Naive thymus-derived CD8-positive, alpha-beta T cell (primary cell): ENCODE results near the gene P4HB. TPM values are rescaled to one million over a fixed set of nuclear protein-coding genes. Genes with fewer than 3 reads are reported as not detected.
A peak's percentile ranks its signal among the peaks of the same experiment; 100 is the strongest.

ENCODE experiments used
- ATAC-seq, 2 donors: fragments of 150-1000 bp; cut with Tn5 transposase in 1 of 2; sonication (Bioruptor Pico), chemical (Tn5 transposase) in 1 of 2; 1 replicate in 1 of 2; 2 replicates in 1 of 2; pipeline ENCODE4 v1.10.0; 2021; ENCODE audit warnings: mild to moderate bottlenecking in 2 of 2, moderate library complexity in 2 of 2
- POLR2A ChIA-PET: fragments of 350-600 bp; sonication (Branson Sonifier 250); formaldehyde crosslinking; loops from one replicate; lab custom pipeline; 2021; ENCODE audit warnings: antibody characterized with exemption; lab: Charles Lee
- DNase-seq, 10 donors: peaks; one replicate each; pipeline versions ENCODE4 v3.0.0 to v3.0.0-alpha.2; 2020 to 2022
- H3K27ac Mint-ChIP-seq, 10 donors: one replicate each; pipeline ENCODE4 v1.8.0; 2020 to 2022; ENCODE audit warnings: mild to moderate bottlenecking in 10 of 10, mixed read lengths in 10 of 10, moderate library complexity in 4 of 10, inconsistent platforms in 1 of 10
- H3K27me3 Mint-ChIP-seq, 5 donors: one replicate each; pipeline ENCODE4 v1.8.0; 2021 to 2022; ENCODE audit warnings: mixed read lengths in 5 of 5
- H3K36me3 Mint-ChIP-seq, 3 donors: one replicate each; pipeline ENCODE4 v1.8.0; 2020 to 2022; ENCODE audit warnings: mixed read lengths in 3 of 3, mild to moderate bottlenecking in 2 of 3, inconsistent platforms in 1 of 3
- H3K4me1 Mint-ChIP-seq, 4 donors: one replicate each; pipeline ENCODE4 v1.8.0; 2021 to 2022; ENCODE audit warnings: mixed read lengths in 4 of 4
- H3K4me3 Mint-ChIP-seq, 10 donors: one replicate each; pipeline ENCODE4 v1.8.0; 2020 to 2022; ENCODE audit warnings: mild to moderate bottlenecking in 10 of 10, mixed read lengths in 10 of 10, moderate library complexity in 6 of 10, inconsistent platforms in 1 of 10
- H3K9me3 Mint-ChIP-seq, 9 donors: one replicate each; pipeline ENCODE4 v1.8.0; 2020 to 2022; ENCODE audit warnings: mixed read lengths in 9 of 9, mild to moderate bottlenecking in 3 of 9, inconsistent platforms in 1 of 9, moderate library complexity in 1 of 9
- polyA plus RNA-seq, 3 donors: library from polyadenylated mRNA; unstranded; fragments of 300-500 nt; fragmentation: Illumina TruSeq; gene quantifications; one replicate each; pipeline ENCODE4 v1.2.3, GENCODE V29; 2021
- total RNA-seq, 8 experiments: library from RNA in 2 of 8; stranded (reverse) in 2 of 8; gene quantifications; one replicate each; pipeline ENCODE4 v1.2.3 and lab custom pipeline; 2021 to 2026

P4HB gene
- total and polyA plus RNA-seq, 5 experiments from 2014 or later: 166 to 191 (median 190) TPM

DNA sequence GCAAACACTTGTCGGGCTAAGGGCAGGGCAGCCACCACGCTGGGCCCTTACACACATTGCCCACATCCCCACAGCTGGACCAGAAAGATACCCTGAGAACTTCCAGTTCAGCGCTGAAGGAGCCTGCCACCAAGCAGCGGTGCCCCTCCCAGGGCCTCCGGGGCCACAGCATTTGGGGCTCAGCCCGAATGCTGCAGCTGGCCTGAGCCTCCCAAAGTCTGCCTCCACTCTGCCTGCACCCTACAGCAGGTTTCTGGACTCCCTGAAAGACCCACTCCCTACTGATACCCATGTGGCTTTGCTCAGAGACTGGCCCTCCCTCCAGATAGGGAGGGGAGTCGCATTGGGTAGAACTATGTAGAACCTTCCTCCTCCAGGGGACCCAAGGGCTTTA lies 28.8 kb downstream of the P4HB start:
- Mint-ChIP-seq H3K27me3 (no peaks in the 10 kb centered on the region), H3K4me1 (peaks cover 12 to 33% (median 31%) of the 10 kb centered on the region in 4 donors), H3K27ac (peak overlapping the region in 9 of 10 donors; percentile 76 to 99 (median 95)), H3K4me3 (peak overlapping the region; percentile 81 to 96 (median 91)), H3K36me3 (no peaks in the 10 kb centered on the region), H3K9me3 (no peaks in the 10 kb centered on the region)
- ATAC-seq (no peak), DNase-seq (no peak)
- POLR2A ChIA-PET: interaction anchor here (2.7 kb wide), 1 partner anchor 40 kb away, joined by 10 read pairs; the partner anchor contains the start of gene ARHGDIA

DNA sequence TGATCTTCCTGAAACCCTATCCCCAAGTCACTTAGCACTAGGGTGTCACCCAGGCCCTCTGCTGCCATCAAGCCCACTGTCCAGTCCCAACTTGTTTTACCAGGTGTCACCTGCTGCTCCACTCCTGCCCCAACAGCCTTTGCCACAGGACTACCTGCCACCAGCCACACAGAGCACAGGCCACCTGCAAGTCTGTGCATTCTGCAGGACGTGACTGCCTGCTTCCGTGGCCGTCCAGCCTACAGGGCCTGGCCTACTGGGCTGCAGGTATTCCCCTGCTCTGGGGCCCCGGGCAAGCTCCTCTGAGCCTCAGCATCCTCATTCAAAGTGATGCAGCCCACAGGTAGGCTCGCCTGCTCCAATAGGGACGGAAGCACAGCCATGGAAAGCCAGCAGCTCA lies 30.5 kb downstream of the P4HB start:
- DNase-seq (no peak), ATAC-seq (no peak)
- Mint-ChIP-seq H3K27me3 (no peaks in the 10 kb centered on the region), H3K4me1 (peaks cover 17 to 39% (median 33%) of the 10 kb centered on the region in 4 donors), H3K36me3 (peaks cover 0 to 4% (median 0%) of the 10 kb centered on the region in 3 donors), H3K27ac (peak overlapping the region in 2 of 10 donors; percentile 51 to 61), H3K4me3 (peak overlapping the region in 1 of 10 donors; percentile 33), H3K9me3 (no peaks in the 10 kb centered on the region)
- POLR2A ChIA-PET: no interaction called here

DNA sequence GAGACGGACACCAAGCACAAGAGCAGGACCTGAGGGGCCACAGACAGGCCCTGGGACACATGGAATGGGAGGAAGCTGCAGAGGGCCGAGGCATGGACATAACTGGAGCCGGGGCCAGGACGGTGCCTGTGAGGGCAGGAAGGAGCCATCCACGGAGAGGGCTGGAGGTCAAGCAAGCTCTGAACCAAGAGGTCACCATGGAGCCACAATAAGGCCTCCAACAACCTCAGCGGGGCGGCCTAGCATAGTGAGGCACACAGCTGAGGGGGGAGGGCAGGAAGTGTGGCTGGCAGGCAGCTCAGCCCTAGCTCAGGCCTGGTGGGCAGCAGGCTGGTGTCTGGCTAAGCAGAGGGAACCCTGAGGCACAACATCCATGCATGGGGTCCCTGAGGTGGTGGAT lies 31.7 kb downstream of the P4HB start:
- DNase-seq: no peak
- Mint-ChIP-seq H3K27ac (peak overlapping the region in 2 of 10 donors; percentile 34 to 61), H3K4me1 (peaks cover 17 to 39% (median 30%) of the 10 kb centered on the region in 4 donors), H3K9me3 (no peaks in the 10 kb centered on the region), H3K27me3 (no peaks in the 10 kb centered on the region), H3K4me3 (peak overlapping the region in 1 of 10 donors; percentile 58), H3K36me3 (peaks cover 0 to 6% (median 0%) of the 10 kb centered on the region in 3 donors)
- POLR2A ChIA-PET: no interaction called here
- ATAC-seq: no peak

DNA sequence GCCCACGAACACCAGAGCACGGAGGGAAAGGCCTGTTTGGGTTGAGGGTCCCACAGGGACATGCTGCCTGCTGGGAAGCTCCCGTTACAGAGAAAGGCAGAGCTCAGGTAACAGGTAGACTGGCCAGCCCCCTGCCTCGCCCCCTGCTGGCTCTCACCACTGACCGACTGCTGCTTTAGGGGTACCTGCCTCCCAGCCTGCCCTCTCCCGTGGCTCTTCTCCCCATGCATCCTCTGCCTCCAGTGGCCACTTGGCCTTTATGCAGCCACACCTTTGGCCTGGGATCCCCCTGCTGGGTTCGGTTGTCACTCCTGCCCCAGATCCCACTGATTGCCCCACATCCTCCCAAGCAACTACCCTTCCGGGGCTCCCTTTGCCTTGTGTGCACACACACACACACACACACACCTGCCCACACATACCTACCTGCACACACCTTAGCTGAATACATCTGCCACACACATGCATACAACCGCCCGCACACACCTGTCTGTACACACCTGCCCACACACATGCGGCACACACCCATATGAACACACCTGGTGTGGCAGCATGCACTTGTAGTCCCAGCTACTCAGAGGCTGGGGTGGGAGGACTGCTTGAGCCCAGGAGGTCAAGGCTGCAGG lies 34.4 kb downstream of the P4HB start:
- DNase-seq (no peak), ATAC-seq (no peak)
- peaks cover 9 to 26% (median 16%) of the 10 kb centered on the region in 4 donors for H3K4me1 Mint-ChIP-seq
- no peaks in the 10 kb centered on the region for H3K9me3 Mint-ChIP-seq
- no peak overlapping the region for H3K4me3 Mint-ChIP-seq
- H3K27ac Mint-ChIP-seq: peak overlapping the region in 3 of 10 donors; percentile 37 to 81 (median 77)
- no peaks in the 10 kb centered on the region for H3K27me3 Mint-ChIP-seq
- peaks cover 0 to 10% (median 0%) of the 10 kb centered on the region in 3 donors for H3K36me3 Mint-ChIP-seq
- POLR2A ChIA-PET: interaction anchor here (2.4 kb wide), 1 partner anchor 7 kb away, joined by 5 read pairs; the partner anchor contains the start of gene MCRIP1

DNA sequence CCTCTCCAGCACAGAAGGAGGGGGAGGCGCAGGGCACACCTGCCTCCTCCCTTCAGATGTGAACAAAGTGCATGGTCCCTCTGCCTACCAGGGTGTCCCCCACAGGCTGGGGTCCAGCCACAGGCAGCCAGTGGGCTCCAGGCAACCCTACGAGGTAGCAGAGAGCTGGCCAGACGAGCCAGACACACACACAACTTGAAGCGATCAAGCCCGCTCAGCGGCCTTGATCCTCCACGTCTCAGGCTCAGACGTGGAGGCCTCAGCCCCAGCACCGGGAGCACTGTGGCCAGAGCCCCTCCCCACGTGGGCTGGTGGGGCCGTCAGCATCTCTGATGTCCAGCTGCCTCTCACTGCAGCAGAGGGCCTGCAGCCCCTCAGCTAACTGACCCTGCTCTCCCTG lies 35.7 kb downstream of the P4HB start:
- ATAC-seq (no peak), DNase-seq (no peak)
- Mint-ChIP-seq H3K27ac (no peak overlapping the region), H3K4me3 (no peak overlapping the region), H3K9me3 (no peaks in the 10 kb centered on the region), H3K36me3 (peaks cover 0 to 10% (median 0%) of the 10 kb centered on the region in 3 donors), H3K27me3 (no peaks in the 10 kb centered on the region), H3K4me1 (peaks cover 8 to 16% (median 11%) of the 10 kb centered on the region in 4 donors)
- POLR2A ChIA-PET: interaction anchor here (2.4 kb wide), 1 partner anchor 9 kb away, joined by 5 read pairs; the partner anchor contains the start of gene MCRIP1

DNA sequence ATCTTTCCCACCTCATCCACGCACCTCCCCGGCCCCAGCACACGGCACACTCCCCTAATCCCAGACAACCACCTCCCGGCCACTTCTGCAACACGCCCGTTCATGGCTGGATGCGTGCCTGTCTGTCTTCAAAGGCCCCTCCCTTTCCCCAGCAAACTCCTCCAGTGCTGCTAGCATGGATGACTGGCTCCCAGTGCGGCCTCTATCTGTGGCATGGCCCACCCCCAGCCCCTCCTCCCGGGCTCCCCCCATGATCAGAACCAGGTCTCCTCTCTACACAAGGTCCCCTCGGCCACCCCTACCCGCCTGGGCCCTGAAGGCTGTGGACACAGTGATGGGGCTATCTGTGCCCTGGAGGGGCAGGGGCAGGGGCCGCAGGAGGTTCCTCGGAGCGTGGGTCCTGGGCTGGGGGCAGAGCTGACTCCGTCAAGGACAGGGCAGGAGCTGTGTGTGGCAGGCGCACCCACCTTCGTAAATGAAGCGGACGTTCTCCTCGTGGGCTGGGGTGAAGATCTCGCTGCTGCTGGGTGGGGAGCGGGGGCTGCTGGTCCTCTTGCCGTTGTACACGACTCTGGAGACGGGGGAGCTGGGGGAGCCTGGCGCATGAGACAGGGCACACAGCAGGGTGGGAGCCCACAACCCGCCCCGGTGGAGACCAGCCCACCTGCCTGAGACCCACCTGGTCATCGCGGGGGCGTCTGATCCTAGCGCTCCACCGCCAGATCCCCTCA lies 36.4 kb downstream of the P4HB start:
- Mint-ChIP-seq H3K27me3 (no peaks in the 10 kb centered on the region), H3K4me3 (no peak overlapping the region), H3K27ac (peak overlapping the region in 1 of 10 donors; percentile 56), H3K9me3 (no peaks in the 10 kb centered on the region), H3K4me1 (peaks cover 7 to 13% (median 9%) of the 10 kb centered on the region in 4 donors), H3K36me3 (peaks cover 0 to 10% (median 0%) of the 10 kb centered on the region in 3 donors)
- DNase-seq: no peak
- POLR2A ChIA-PET: interaction anchor here (2.4 kb wide), 1 partner anchor 9 kb away, joined by 5 read pairs; the partner anchor contains the start of gene MCRIP1
- ATAC-seq: no peak

DNA sequence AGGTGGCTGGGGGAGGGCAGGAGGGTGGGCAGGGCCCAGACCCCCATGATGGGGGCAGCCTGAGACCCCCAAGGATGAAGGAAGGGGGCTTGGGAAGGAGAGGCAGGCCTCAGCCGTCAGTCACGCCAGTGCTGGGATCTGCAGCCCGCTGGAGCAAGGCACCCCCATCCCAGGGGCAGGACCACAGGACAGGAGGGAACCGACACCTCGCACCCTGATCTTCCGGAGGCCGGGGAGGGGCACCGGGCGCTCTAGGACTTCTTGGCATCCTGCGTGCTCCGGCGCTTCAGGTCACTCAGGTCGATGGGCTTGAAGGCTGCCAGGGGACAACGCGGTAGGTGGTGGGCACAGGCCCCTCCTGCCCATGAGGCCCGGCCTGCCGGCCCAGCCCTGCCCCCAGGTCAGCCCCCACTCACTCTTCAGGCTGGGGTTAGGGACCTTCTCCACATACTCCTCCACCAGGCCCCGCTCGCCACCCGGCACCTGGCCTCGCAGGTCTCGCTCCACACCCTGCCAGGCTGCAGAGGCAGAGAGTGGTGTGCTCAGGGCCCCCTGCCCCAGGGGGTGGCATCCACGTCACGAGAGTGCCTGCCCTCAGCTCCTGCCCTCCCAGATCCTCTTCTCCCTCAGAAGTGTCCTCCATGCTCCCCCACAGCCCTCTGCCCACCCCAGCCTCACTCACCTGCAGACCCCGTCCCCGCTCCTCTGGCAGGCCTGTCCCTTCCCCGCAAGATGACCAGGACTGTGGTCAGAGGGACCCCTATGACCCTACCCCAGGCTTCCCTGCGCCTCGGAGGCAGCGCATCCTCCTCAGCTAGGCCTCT lies 37.1 kb downstream of the P4HB start:
- H3K4me3 Mint-ChIP-seq: no peak overlapping the region
- no peaks in the 10 kb centered on the region for H3K27me3 Mint-ChIP-seq
- peaks cover 2 to 10% (median 6%) of the 10 kb centered on the region in 4 donors for H3K4me1 Mint-ChIP-seq
- no peaks in the 10 kb centered on the region for H3K9me3 Mint-ChIP-seq
- peak overlapping the region in 1 of 10 donors; percentile 56 for H3K27ac Mint-ChIP-seq
- DNase-seq: no peak
- no peak for ATAC-seq
- H3K36me3 Mint-ChIP-seq: peaks cover 0 to 10% (median 0%) of the 10 kb centered on the region in 3 donors
- POLR2A ChIA-PET: interaction anchor here (2.4 kb wide), 1 partner anchor 10 kb away, joined by 5 read pairs; the partner anchor contains the start of gene MCRIP1

DNA sequence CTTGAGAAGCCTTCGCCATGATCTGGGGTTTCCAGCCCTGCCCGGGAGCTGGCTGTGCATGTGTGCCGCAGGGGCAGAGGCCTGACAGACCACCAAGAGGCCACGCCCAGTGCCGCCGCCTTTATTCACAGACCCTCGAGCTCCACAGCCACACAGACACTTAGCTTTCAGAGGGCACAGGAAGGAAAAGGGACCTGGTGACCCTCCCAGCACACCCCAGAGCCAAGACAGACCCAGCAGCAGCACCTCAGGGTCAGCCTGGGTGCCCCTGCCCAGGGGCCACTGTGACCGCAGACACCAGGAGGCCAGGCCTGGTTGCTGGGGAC lies 38.1 kb downstream of the P4HB start:
- Mint-ChIP-seq H3K27me3 (peaks cover 0 to 5% (median 2%) of the 10 kb centered on the region in 5 donors), H3K4me1 (peaks cover 0 to 7% (median 6%) of the 10 kb centered on the region in 4 donors), H3K9me3 (no peaks in the 10 kb centered on the region), H3K4me3 (no peak overlapping the region), H3K27ac (peak overlapping the region in 1 of 10 donors; percentile 64), H3K36me3 (peaks cover 0 to 10% (median 0%) of the 10 kb centered on the region in 3 donors)
- POLR2A ChIA-PET: no interaction called here
- ATAC-seq (no peak), DNase-seq (no peak)

DNA sequence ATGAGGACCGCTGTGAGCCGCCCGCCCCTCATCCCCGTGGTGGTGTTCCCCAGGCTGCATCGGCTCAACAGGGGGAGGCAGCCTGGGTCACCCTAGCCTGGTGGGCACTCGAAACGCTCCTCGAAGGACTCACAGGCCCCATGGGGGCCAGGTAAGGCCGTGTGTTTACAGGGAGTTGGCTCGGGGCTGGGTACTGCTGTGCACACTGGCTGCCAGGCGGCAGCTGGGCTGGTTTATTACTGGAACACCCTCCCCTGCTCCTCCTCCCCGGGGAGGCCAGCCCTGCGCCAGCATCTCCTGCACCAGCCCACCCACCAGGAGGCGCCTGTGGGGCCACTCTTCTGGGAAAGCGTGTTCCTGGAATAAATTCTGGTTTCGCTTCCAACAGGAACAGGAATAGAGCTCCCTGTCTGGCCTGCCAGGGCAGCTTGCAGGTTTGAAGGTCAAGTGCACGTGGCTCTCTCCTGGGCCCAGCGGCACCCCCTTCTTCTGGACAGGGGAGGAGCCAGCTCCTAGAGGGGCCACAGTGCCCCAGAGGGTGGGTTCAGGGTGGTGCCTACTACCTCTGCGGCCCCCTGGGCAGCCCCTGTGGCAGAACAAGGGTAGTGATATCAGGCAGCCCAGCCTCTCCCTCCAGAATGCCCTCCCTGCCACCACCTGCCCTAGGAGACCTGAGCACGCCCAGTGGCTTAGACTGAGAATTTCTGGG lies 38.6 kb downstream of the P4HB start:
- H3K36me3 Mint-ChIP-seq: peaks cover 0 to 10% (median 0%) of the 10 kb centered on the region in 3 donors
- H3K4me1 Mint-ChIP-seq: peaks cover 0 to 7% (median 6%) of the 10 kb centered on the region in 4 donors
- no peak for DNase-seq
- H3K4me3 Mint-ChIP-seq: no peak overlapping the region
- ATAC-seq: no peak
- peaks cover 0 to 8% (median 3%) of the 10 kb centered on the region in 5 donors for H3K27me3 Mint-ChIP-seq
- POLR2A ChIA-PET: no interaction called here
- H3K27ac Mint-ChIP-seq: no peak overlapping the region
- H3K9me3 Mint-ChIP-seq: no peaks in the 10 kb centered on the region

DNA sequence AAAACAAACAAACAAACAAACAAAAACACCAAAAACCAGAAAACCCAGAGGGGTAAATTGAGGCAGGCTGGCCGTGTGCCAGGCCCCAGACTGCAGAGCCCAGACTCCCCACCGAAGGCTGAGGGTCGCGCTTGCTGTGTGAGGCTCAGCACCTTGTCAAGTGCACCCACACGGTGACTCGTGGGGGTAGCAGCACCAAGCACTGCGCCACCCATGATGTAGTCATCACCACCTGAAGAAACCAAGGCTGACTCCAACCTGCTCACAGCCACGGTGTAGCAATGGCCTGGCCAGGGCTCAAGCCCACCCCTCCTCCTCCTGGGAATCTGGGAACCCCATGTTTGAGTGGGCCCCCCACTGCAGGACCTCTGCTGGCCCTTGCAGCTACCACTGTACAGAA lies 39.2 kb downstream of the P4HB start:
- peaks cover 0 to 12% (median 5%) of the 10 kb centered on the region in 5 donors for H3K27me3 Mint-ChIP-seq
- H3K9me3 Mint-ChIP-seq: no peaks in the 10 kb centered on the region
- ATAC-seq (no peak), DNase-seq (no peak)
- no peak overlapping the region for H3K4me3 Mint-ChIP-seq
- H3K36me3 Mint-ChIP-seq: peaks cover 0 to 10% (median 0%) of the 10 kb centered on the region in 3 donors
- peak overlapping the region in 1 of 10 donors; percentile 46 for H3K27ac Mint-ChIP-seq
- POLR2A ChIA-PET: no interaction called here
- H3K4me1 Mint-ChIP-seq: peaks cover 0 to 6% (median 4%) of the 10 kb centered on the region in 4 donors

DNA sequence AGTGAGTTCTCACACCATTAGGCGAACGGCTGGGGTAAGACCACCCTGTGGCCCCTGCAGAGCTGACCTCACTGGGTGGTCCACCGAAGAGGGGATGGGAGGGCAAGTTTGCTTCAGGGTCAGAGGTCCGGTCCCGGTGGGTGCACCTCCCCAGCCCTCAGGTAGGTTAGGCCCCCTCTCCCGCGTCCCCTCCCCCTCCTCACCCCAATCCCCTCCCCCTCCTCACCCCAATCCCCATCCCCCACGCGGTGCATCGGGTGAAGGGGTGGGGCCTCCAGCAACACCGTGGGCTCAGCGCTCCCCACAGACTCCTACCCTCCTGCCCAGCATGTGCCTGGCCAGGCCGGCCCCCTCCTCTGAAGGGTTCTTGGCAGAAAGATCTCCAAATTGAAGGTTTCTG lies 40.6 kb downstream of the P4HB start:
- POLR2A ChIA-PET: no interaction called here
- no peak overlapping the region for H3K27ac Mint-ChIP-seq
- H3K36me3 Mint-ChIP-seq: peaks cover 0 to 6% (median 0%) of the 10 kb centered on the region in 3 donors
- H3K9me3 Mint-ChIP-seq: no peaks in the 10 kb centered on the region
- H3K27me3 Mint-ChIP-seq: peaks cover 0 to 14% (median 6%) of the 10 kb centered on the region in 5 donors
- peaks cover 0 to 2% (median under 1%) of the 10 kb centered on the region in 4 donors for H3K4me1 Mint-ChIP-seq
- no peak for ATAC-seq
- no peak for DNase-seq
- H3K4me3 Mint-ChIP-seq: no peak overlapping the region

DNA sequence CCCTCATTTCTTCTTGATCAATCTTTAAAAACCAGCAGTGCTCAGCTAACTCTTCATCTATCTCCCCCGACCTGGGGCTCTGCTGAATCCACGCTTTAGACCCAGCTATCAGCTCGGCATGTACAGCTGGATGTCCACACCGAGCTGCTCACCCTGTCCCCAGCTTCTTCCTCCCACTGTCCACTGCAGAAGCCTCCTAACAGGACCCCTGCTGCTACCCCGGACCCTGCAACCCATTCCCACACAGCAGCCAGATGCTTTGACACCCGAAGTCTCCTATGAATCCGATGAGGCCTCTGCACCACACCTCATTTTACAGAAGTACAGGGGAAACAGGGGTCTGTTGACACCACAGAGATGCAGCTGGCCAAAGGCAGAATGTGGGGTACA lies 42.6 kb downstream of the P4HB start:
- H3K4me1 Mint-ChIP-seq: peaks cover 0 to 1% (median 0%) of the 10 kb centered on the region in 4 donors
- no peak for ATAC-seq
- DNase-seq: no peak
- H3K9me3 Mint-ChIP-seq: no peaks in the 10 kb centered on the region
- no peak overlapping the region for H3K4me3 Mint-ChIP-seq
- POLR2A ChIA-PET: no interaction called here
- peaks cover 0 to 2% (median 0%) of the 10 kb centered on the region in 3 donors for H3K36me3 Mint-ChIP-seq
- H3K27me3 Mint-ChIP-seq: peaks cover 0 to 14% (median 6%) of the 10 kb centered on the region in 5 donors
- H3K27ac Mint-ChIP-seq: no peak overlapping the region
